Astrocyte (in vitro differentiated cells and primary cell): ENCODE measurements around the gene MACC1.

Experiments
- CTCF ChIP-seq: IDR thresholded peaks from 2 replicates; pipeline ENCODE4 v1.5.1; 2011; ENCODE audit warnings: low read depth, mild to moderate bottlenecking, inconsistent platforms, low read length, moderate library complexity; ENCODE audit not compliant: insufficient read depth
- EZH2 ChIP-seq: IDR thresholded peaks from 2 replicates; pipeline ENCODE4 v1.6.1; 2012; ENCODE audit warnings: mild to moderate bottlenecking, low read length, inconsistent platforms; ENCODE audit not compliant: insufficient read depth

GRCh38 chr7:20172736-20173334 lies 44.3 kb downstream of the MACC1 start:
- peak; percentile 65 for TF ChIP-seq CTCF
- TF ChIP-seq EZH2 = no peak
